SW 1271 (cell line): ENCODE measurements around the gene CTNNA3.
"Not testable (repeated sequence)": the region's sequence is repeated elsewhere in the genome, so short reads cannot be mapped to it uniquely, and the experiment has no call there.

Experiments used
- DNase-seq, 2 experiments: peaks; one replicate each; lab custom pipeline; 2025; lab: John Stamatoyannopoulos, UW

CTNNA3 gene

GRCh38 chr10:67602268-67602950, 93.6 kb downstream of the CTNNA3 start:
- DNase-seq: peak in 1 of 2 experiments; percentile 53

DNA sequence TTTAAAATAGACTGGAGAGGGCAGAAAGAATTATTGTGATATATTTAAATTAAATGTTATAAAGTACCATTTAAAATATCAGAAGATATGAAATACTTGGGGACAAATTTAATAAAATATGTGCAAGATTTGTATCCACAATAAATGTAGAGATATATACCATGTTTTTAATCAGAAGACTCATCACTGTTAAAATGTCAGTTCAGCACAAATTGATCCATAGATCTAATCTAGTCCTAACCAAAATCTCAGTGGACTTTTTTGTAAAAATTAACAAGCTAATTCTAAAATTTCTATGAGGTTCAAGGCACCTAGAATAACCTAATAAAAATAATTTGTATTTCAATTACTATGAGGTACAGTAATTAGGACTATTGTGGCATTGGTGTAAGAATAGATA, 96.4 kb downstream of the CTNNA3 start:
- DNase-seq: no peak

- no peak for DNase-seq
These were observed 99.4 kb downstream of the CTNNA3 start for GRCh38 chr10:67596641-67597040.

- no peak for DNase-seq
These were observed 108.2 kb downstream of the CTNNA3 start for GRCh38 chr10:67587771-67588170.

DNA sequence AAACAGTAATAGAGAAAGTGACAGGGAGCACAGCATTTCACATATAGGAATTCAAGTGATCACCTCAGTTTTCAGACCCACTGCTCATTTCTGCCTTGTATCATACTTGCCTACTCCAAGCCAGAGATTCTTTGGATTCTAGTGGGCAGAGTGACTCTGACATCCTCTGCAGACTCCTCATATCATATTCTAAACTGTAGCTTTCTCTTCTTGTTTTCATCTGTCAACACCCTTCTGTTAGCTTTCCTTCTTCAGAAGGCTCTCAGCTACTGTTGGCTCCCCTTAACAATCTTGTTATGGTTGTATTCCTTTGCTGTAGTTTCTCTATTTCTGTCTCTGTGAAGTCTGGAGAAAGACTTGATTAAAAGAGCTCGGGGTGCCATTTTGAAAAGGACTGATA, 120.5 kb downstream of the CTNNA3 start:
- no peak for DNase-seq

DNA sequence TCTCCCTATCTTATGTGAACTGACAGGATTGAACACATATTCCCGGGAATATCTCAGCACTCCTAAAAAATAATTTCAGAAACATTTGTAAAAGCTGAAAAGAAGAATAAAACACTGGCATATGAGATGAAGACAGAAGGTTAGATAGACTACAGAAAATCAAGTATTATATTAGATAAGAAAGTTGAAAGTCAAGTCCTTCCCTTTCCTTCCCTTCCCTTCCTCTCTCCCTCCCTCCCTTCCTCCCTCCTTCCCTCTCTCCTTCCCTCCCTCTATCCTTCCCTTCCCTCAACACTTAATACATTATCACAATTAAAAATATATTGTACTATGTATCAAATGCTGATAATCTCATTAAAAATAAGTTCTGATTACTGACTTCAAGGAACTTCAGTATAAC, 122.5 kb downstream of the CTNNA3 start:
- no peak for DNase-seq

DNA sequence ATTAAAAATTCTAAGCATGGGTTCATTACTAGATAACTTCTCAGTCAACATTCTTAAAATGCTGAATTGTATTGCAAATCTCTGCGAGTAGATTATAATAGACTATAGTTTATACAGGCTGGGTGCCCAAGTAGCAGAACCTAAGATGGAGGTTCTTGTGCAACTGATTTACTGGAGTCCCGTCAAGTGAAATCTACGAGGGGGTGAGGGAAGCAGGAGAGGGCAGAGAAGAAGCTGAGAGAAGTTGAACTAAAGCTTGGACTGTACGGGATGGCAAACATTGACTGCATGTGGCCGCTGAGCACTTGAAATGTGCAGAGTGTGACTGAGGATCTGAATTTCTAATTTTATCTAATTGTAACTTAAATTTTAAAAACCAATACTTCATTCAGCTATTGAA, 124.5 kb downstream of the CTNNA3 start:
- DNase-seq: no peak

GRCh38 chr10:67558311-67558710, 137.7 kb downstream of the CTNNA3 start:
- not testable (repeated sequence) for DNase-seq

DNA sequence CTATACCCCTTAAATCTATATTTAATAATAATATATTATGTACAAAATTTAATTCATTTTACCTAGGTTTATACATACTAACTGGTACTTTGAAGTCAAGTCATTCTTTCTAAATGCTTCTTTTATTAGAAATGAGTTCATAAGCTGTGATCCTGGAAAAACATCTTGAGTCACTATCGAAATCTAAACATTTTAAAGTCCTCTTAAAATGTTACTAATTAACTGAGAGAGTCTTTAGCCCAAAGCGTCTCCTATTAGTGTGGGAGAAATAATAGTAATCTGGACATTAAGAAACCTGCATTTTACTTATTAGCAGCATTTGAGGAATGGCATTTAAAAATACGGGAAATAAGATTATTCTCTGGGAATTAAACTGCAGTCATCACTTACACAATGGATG, 142.7 kb downstream of the CTNNA3 start:
- DNase-seq: no peak

- no peak for DNase-seq
These were observed 145.1 kb downstream of the CTNNA3 start for GRCh38 chr10:67550838-67551402.

- no peak for DNase-seq
These were observed 145.9 kb downstream of the CTNNA3 start for GRCh38 chr10:67550046-67550445.

DNA sequence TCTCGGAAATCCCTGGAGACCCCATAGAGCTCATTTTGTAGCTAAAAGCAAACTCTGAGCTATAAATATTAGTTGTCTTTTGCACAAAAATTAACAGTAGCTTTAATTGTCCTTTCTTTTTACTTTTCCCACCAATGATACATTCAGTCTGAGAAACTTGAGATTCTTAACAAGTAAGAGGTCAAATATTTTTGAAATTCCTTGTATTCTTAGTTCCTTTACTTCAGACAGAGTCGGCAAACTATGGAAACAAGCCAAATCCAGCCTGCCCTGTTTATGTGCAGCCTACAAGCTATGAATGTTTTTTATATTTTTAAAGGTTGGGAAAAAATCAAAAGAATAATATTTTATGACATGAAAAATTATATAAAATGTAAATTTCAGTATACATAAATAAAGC, 146.6 kb downstream of the CTNNA3 start:
- DNase-seq: no peak

DNA sequence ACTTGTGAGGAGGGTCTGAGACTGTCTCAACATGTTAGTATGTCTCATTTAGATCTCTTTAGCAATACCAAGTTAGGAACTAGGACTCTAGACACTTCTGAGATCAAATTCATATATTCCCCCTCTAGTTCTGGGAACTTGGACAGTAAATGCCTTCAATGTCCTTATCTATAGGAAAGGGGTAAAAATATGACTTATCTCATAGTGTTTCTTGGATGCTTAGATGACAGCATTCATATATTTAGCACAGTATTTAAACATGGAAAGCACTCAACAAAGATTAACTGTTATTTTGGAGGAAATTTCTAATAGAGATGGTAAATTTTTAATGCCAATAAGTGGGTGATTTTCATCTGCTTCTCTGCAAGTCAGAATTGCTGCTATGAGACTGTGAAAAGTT, 154.6 kb downstream of the CTNNA3 start:
- no peak for DNase-seq

DNA sequence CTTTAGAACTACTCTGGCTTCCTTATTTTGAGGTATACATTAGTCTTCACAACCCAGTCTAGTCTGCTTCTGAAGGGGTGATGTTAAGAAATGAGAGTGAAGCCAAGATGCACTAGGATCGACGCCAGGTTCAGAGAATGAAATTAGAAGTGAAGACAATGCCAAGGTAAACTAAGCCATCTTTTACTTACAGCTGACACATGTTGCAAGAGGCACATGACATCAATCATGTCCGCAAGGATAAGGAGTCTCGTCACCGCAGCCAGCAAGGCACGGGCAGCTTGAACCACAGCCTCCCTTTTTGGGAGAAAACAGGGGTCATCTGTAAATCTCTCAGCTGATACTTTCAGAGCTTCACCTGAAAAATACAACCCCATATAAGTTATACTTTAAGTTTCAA, 156.7 kb downstream of the CTNNA3 start:
- no peak for DNase-seq

- DNase-seq: no peak
These were observed 158.1 kb downstream of the CTNNA3 start for GRCh38 chr10:67537906-67538305.

DNA sequence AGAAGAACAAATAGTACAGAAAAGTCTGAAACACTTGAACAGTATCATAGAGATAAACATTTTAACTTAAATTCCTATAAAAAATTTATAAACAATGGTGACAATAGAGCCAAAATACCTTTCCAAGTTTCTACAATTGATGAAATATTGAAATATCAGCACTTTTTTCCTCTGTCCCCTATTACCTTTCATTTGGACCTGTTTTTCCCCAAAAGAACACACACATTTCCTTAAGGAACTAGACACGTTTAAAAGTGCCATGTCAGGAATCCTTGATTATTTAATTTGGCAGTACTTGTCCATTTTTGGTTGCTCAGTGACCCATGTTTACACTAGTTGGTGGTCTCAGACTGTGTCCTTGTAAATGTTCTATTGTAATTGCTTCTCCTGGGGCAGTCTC, 162.6 kb downstream of the CTNNA3 start:
- DNase-seq: no peak

GRCh38 chr10:67530990-67531389, 165.0 kb downstream of the CTNNA3 start:
- DNase-seq: not testable (repeated sequence)

- no peak for DNase-seq
These were observed 168.6 kb downstream of the CTNNA3 start for GRCh38 chr10:67527351-67527750.

GRCh38 chr10:67521546-67521945, 174.4 kb downstream of the CTNNA3 start:
- no peak for DNase-seq

DNA sequence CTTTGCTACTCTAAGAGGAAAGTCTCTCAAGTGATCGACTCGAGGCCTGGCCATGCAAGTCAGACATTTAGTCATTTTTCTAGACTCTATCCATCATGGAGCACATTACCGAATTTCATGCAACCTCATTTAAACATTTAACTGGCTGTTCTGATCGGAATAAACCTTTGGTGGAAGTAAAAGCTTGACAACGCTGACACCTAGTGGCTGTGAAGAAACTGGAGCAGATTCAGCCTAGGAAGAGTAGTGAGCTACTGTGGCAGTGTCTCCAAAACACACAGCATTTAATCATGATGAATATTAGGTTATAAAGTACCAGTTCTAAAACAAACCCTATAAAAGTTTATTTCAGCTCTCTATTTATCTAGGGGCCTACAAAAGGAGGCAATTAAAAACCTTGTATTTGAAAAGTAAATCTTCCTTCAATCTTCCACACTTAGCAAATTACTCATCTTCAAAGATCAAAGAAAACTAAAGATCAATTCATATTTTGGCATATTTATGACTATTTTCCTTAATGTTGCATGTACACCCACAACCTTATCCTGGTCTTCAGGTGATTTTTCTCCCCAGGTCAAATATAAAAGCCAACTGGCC, 175.0 kb downstream of the CTNNA3 start:
- peak; percentile 5 to 62 for DNase-seq

- no peak for DNase-seq
These were observed 176.6 kb downstream of the CTNNA3 start for GRCh38 chr10:67519434-67519833.

DNA sequence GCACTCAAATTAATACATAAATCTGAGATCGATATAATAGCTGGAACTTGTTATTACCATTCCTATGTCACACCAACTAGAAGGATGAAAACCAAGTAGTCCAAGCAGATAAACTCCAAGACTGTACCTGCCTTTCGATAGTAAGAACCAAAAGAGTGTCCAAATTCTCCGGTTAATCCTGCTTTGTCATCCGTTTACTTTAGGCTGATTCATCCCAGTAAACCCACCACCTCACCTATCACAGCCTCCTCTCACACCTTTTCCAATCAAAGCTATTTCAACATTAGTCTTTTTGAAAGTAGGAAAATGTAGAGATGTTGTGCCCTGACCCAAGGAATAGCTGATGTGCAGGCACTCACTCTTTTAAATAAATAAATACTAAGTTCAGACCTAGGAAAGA, 177.2 kb downstream of the CTNNA3 start:
- no peak for DNase-seq

GRCh38 chr10:67518043-67518442, 178.0 kb downstream of the CTNNA3 start:
- no peak for DNase-seq

DNA sequence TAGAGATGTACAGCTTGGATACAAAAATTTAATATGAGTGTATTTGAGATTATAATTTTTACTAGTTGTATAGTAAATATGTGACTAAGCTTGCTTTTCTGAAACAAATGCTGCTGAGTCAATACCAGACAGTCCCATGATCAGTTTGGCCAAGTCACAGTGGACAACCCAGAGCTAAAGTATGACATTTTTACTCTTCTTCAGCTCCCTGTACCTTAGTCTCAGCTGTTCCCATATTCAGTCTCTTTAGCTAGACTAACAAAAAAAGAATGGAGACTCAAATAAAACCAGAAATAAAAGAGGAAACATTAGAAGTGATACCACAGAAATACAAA, 189.3 kb downstream of the CTNNA3 start:
- no peak for DNase-seq
